H1 (cell line): ENCODE measurements around the gene ITPR1. TPM values are rescaled to one million over a fixed set of nuclear protein-coding genes. Genes with fewer than 3 reads are reported as not detected.

Experiments
- CTCF ChIA-PET: fragments of 300-600 bp; sonication (Branson Sonifier 250); formaldehyde crosslinking; loops from one replicate; lab custom pipeline; 2021; ENCODE audit not compliant: partially characterized antibody; lab: Charles Lee
- POLR2A ChIA-PET: fragments of 300-600 bp; sonication (Branson Sonifier 250); formaldehyde crosslinking; loops from one replicate; lab custom pipeline; 2021; ENCODE audit warnings: inconsistent platforms; ENCODE audit not compliant: partially characterized antibody; lab: Charles Lee
- DNase-seq, 2 experiments: peaks; one replicate each; pipeline versions ENCODE4 v3.0.0 to v3.0.0-alpha.2; 2010 to 2022; ENCODE audit warnings: low spot score in 2 of 2, low read depth in 1 of 2, mixed read lengths in 1 of 2
- FAIRE-seq: peaks from 2 replicates; lab custom pipeline; 2011; peaks lifted over from hg19 to GRCh38; lab: Jason Lieb, UNC
- H2AFZ ChIP-seq: 2 replicates; pipeline ENCODE4 v1.8.1; 2012; ENCODE audit warnings: low read length, inconsistent platforms
- H2AK5ac ChIP-seq: 2 replicates; pipeline ENCODE4 v1.6.1; 2013; ENCODE audit warnings: low read depth, low read length
- H2BK120ac ChIP-seq: replicated peaks from 2 replicates; pipeline ENCODE3; 2013; ENCODE audit warnings: low read depth, low read length, inconsistent platforms
- H2BK12ac ChIP-seq: 2 replicates; pipeline ENCODE4 v1.6.1; 2013; ENCODE audit warnings: low read depth, low read length
- H2BK15ac ChIP-seq: 2 replicates; pipeline ENCODE4 v1.6.1; 2013; ENCODE audit warnings: low read length
- H2BK20ac ChIP-seq: 2 replicates; pipeline ENCODE4 v1.6.1; 2013; ENCODE audit warnings: low read length
- H2BK5ac ChIP-seq: 2 replicates; pipeline ENCODE4 v1.6.1; 2013; ENCODE audit warnings: low read depth, low read length
- H3K14ac ChIP-seq: 2 replicates; pipeline ENCODE4 v1.6.1; 2013; ENCODE audit warnings: inconsistent platforms; ENCODE audit not compliant: insufficient read length
- H3K18ac ChIP-seq: 2 replicates; pipeline ENCODE4 v1.6.1; 2013; ENCODE audit warnings: low read length; ENCODE audit errors: extremely low read depth
- H3K23ac ChIP-seq: 2 replicates; pipeline ENCODE4 v1.6.1; 2013; ENCODE audit warnings: inconsistent platforms; ENCODE audit not compliant: insufficient read length
- H3K23me2 ChIP-seq: 2 replicates; pipeline ENCODE4 v1.6.1; 2013; ENCODE audit warnings: low read depth, low read length
- H3K27ac ChIP-seq: 2 replicates; pipeline ENCODE4 v1.6.1; 2011; ENCODE audit warnings: low read depth, low read length, inconsistent platforms
- H3K27me3 ChIP-seq, 4 experiments: replicated peaks in 1 of 4; 1 replicate in 1 of 4; 2 replicates in 3 of 4; pipeline versions ENCODE4 v1.6.1 to v1.8.1; 2011 to 2013; ENCODE audit warnings: low read length in 3 of 4, mild to moderate bottlenecking in 3 of 4, inconsistent platforms in 2 of 4, mixed read lengths in 2 of 4, moderate library complexity in 1 of 4; ENCODE audit not compliant: control insufficient read depth in 3 of 4, insufficient read depth in 3 of 4; ENCODE audit errors: extremely low read depth in 1 of 4
- H3K36me3 ChIP-seq, 4 experiments: 2 replicates each; pipeline versions ENCODE4 v1.6.1 to v1.8.1; 2011 to 2013; ENCODE audit warnings: mild to moderate bottlenecking in 4 of 4, low read length in 3 of 4, moderate library complexity in 2 of 4, control low read depth in 1 of 4, inconsistent platforms in 1 of 4; ENCODE audit not compliant: insufficient read depth in 4 of 4, control insufficient read depth in 2 of 4
- H3K4ac ChIP-seq: replicated peaks from 2 replicates; pipeline ENCODE3; 2013; ENCODE audit warnings: low read length, low read depth, mixed read lengths, inconsistent platforms; ENCODE audit not compliant: insufficient read length
- H3K4me1 ChIP-seq, 4 experiments: replicated peaks in 1 of 4; 1 replicate in 1 of 4; 2 replicates in 3 of 4; pipeline versions ENCODE4 v1.6.1 to v1.8.1; 2011 to 2013; ENCODE audit warnings: low read length in 3 of 4, inconsistent platforms in 2 of 4, mixed read lengths in 1 of 4; ENCODE audit not compliant: insufficient read depth in 4 of 4, control insufficient read depth in 3 of 4
- H3K4me2 ChIP-seq, 2 experiments: 2 replicates each; pipeline versions ENCODE4 v1.6.1 to v1.8.1; 2011 to 2013; ENCODE audit warnings: low read depth in 2 of 2, low read length in 2 of 2, control low read depth in 1 of 2, inconsistent platforms in 1 of 2, mild to moderate bottlenecking in 1 of 2; ENCODE audit not compliant: insufficient read depth in 1 of 2
- H3K4me3 ChIP-seq, 4 experiments: fragments of 200-600, 300-600 bp in 1 of 4; sonication (generic), shearing (Covaris generic), sonication (Bioruptor Twin) in 1 of 4; 2 replicates each; pipeline versions ENCODE4 v1.5.1 to v1.8.1; 2011 to 2016; ENCODE audit warnings: low read length in 4 of 4, low read depth in 3 of 4, control low read depth in 2 of 4, inconsistent platforms in 2 of 4, mild to moderate bottlenecking in 2 of 4, mixed read lengths in 1 of 4, moderate library complexity in 1 of 4; ENCODE audit not compliant: insufficient read depth in 2 of 4; ENCODE audit errors: extremely low read depth in 1 of 4
- H3K56ac ChIP-seq: replicated peaks from 2 replicates; pipeline ENCODE3; 2013; ENCODE audit warnings: low read depth, mild to moderate bottlenecking, mixed read lengths, low read length, inconsistent platforms; ENCODE audit not compliant: insufficient read length
- H3K79me1 ChIP-seq: 2 replicates; pipeline ENCODE4 v1.6.1; 2013; ENCODE audit warnings: low read depth, low read length, control low read depth
- H3K79me2 ChIP-seq, 2 experiments: 2 replicates each; pipeline versions ENCODE4 v1.6.1 to v1.8.1; 2012 to 2013; ENCODE audit warnings: low read length in 2 of 2, mild to moderate bottlenecking in 2 of 2, inconsistent platforms in 1 of 2; ENCODE audit not compliant: insufficient read depth in 2 of 2, control insufficient read depth in 1 of 2
- H3K9ac ChIP-seq, 4 experiments: replicated peaks in 1 of 4; 1 replicate in 1 of 4; 2 replicates in 3 of 4; pipeline versions ENCODE4 v1.6.1 to v1.8.1; 2011 to 2013; ENCODE audit warnings: low read depth in 3 of 4, low read length in 3 of 4, control low read depth in 2 of 4, mild to moderate bottlenecking in 2 of 4, moderate library complexity in 2 of 4, inconsistent platforms in 1 of 4; ENCODE audit errors: extremely low read depth in 1 of 4
- H3K9me3 ChIP-seq, 2 experiments: 2 replicates each; pipeline versions ENCODE4 v1.6.1 to v1.8.1; 2012 to 2013; ENCODE audit warnings: mild to moderate bottlenecking in 2 of 2, moderate library complexity in 2 of 2, control low read depth in 1 of 2, inconsistent platforms in 1 of 2, low read depth in 1 of 2, low read length in 1 of 2, mixed read lengths in 1 of 2; ENCODE audit not compliant: insufficient read depth in 2 of 2
- H4K20me1 ChIP-seq, 2 experiments: replicated peaks in 1 of 2; 2 replicates each; pipeline versions ENCODE3 to v1.8.1; 2011 to 2013; ENCODE audit warnings: inconsistent platforms in 2 of 2, low read length in 2 of 2, mild to moderate bottlenecking in 1 of 2; ENCODE audit not compliant: insufficient read depth in 2 of 2, control insufficient read depth in 1 of 2
- H4K5ac ChIP-seq: 2 replicates; pipeline ENCODE4 v1.6.1; 2013; ENCODE audit warnings: low read length, low read depth, mixed read lengths, inconsistent platforms; ENCODE audit not compliant: insufficient read length
- H4K8ac ChIP-seq: 2 replicates; pipeline ENCODE4 v1.8.0; 2013; ENCODE audit warnings: mild to moderate bottlenecking, moderate library complexity, low read length, inconsistent platforms; ENCODE audit not compliant: insufficient read depth; ENCODE audit errors: extremely low read depth
- H4K91ac ChIP-seq: replicated peaks from 2 replicates; pipeline ENCODE3; 2013; ENCODE audit warnings: low read length, mixed read lengths, inconsistent platforms; ENCODE audit not compliant: insufficient read length
- CHD2 ChIP-seq: IDR thresholded peaks from 2 replicates; pipeline ENCODE4 v1.6.1; 2012; ENCODE audit warnings: low read length, improper control_type of control experiment
- SIRT6 ChIP-seq: IDR thresholded peaks from one replicate; pipeline ENCODE4 v1.7.1; 2012; ENCODE audit warnings: low read length, inconsistent platforms
- WGBS, 2 experiments: shearing (Covaris generic) in 1 of 2; methylation state at CpG; one replicate each; pipeline versions ENCODE4 v1.1.6 to v1.1.7; 2013 to 2015; ENCODE audit warnings: low lambda C conversion rate in 2 of 2, mixed read lengths in 2 of 2, inconsistent platforms in 1 of 2, low coverage in 1 of 2, missing lambda C conversion rate in 1 of 2; ENCODE audit not compliant: insufficient replicate concordance in 2 of 2, insufficient coverage in 1 of 2, insufficient read length in 1 of 2; ENCODE audit errors: extremely low coverage in 1 of 2, missing lambda C conversion rate in 1 of 2; 5-methylcytosine and 5-hydroxymethylcytosine counted together
- polyA plus RNA-seq, 7 experiments: library from polyadenylated mRNA; depleted of rRNA in 3 of 7; stranded (reverse) in 5 of 7; unstranded in 2 of 7; fragments of >200 nt in 5 of 7; fragments of 200-250 nt in 2 of 7; gene quantifications; 1 replicate in 5 of 7; 2 replicates in 1 of 7; 4 replicates in 1 of 7; pipeline versions ENCODE4 v1.2.1 to v1.2.3, GENCODE V29; 2011 to 2013; ENCODE audit warnings: missing spikeins in 2 of 7, mixed read lengths in 2 of 7
- total RNA-seq: library from RNA; stranded (reverse); fragmentation: NEBNext Ultra II Directional; extraction: Animal tissue kit (Norgen Biotek cat#: 25700); gene quantifications from 2 replicates; pipeline ENCODE4 v1.2.1, GENCODE V29; 2021

The ITPR1 gene
- total and polyA plus RNA-seq, 2 of the 8 experiments (the other 6 are each of a cell fraction or from before 2014, with no cell fraction given) = 2.5 to 16.3 TPM

- no peaks in the 10 kb centered on the region for H3K36me3 ChIP-seq
- no peak overlapping the region for H2AK5ac ChIP-seq
- no peaks in the 10 kb centered on the region for H3K23me2 ChIP-seq
- no peak overlapping the region for H4K91ac ChIP-seq
- H4K20me1 ChIP-seq = no peaks in the 10 kb centered on the region
- H3K4ac ChIP-seq = no peak overlapping the region
- POLR2A ChIA-PET = interaction anchor here (0.7 kb wide), 1 partner anchor 9 kb away, joined by 3 read pairs; no protein-coding TSS in a partner anchor
- H3K9ac ChIP-seq = no peak overlapping the region
- no peaks in the 10 kb centered on the region for H3K79me2 ChIP-seq
- TF ChIP-seq SIRT6 (no peak), CHD2 (no peak)
- no peak overlapping the region for H3K4me2 ChIP-seq
- DNase-seq = no peak
- H2AFZ ChIP-seq = no peak overlapping the region
- H2BK20ac ChIP-seq = no peak overlapping the region
- no peaks in the 10 kb centered on the region for H3K4me1 ChIP-seq
- no peaks in the 10 kb centered on the region for H3K9me3 ChIP-seq
- H2BK12ac ChIP-seq = no peak overlapping the region
- H3K4me3 ChIP-seq = no peak overlapping the region
- H2BK15ac ChIP-seq = no peak overlapping the region
- H2BK5ac ChIP-seq = no peak overlapping the region
- no peaks in the 10 kb centered on the region for H3K27me3 ChIP-seq
- no peak overlapping the region for H3K23ac ChIP-seq
- no peaks in the 10 kb centered on the region for H3K79me1 ChIP-seq
- H4K5ac ChIP-seq = no peak overlapping the region
- CTCF ChIA-PET = interaction anchor here (0.9 kb wide), 1 partner anchor 91 kb away, joined by 3 read pairs; no protein-coding TSS in a partner anchor
- 83% methylated on average over 3 of the region's 3 CpGs; no CpG with 5 or more reads in 1 of the 2 experiments for WGBS, 2 experiments
- no peak overlapping the region for H4K8ac ChIP-seq
- FAIRE-seq = no peak
- H3K27ac ChIP-seq = no peak overlapping the region
- no peak overlapping the region for H3K14ac ChIP-seq
- no peak overlapping the region for H3K56ac ChIP-seq
- H3K18ac ChIP-seq = no peak overlapping the region
- H2BK120ac ChIP-seq = no peak overlapping the region
Measured at GRCh38 chr3:4884888-4885287, 391.7 kb downstream of the ITPR1 start.
